ENCODE measurements around the gene OR6C6.

- TF ChIP-seq CTCF (tag by site-specific recombination; IDR thresholded peaks at IDR 0.05) (no peak), ATF2 (tag by site-specific recombination; IDR thresholded peaks at IDR 0.05; ENCODE audit: low read depth) (no peak), REST (tag by site-specific recombination; IDR thresholded peaks at IDR 0.05) (no peak), ZNF138 (tag by site-specific recombination; IDR thresholded peaks at IDR 0.05; ENCODE audit: borderline replicate concordance) (no peak), KLF9 (tag by site-specific recombination; IDR thresholded peaks at IDR 0.05; ENCODE audit: low read depth) (no peak), ZNF175 (tag by site-specific recombination; IDR thresholded peaks at IDR 0.05) (no peak), IKZF3 (tag by site-specific recombination; IDR thresholded peaks at IDR 0.05) (no peak), ZNF350 (tag by site-specific recombination; IDR thresholded peaks at IDR 0.05) (no peak), ZNF157 (tag by site-specific recombination; IDR thresholded peaks at IDR 0.05) (no peak), ZNF600 (tag by site-specific recombination; IDR thresholded peaks at IDR 0.05) (no peak)
Measured at GRCh38 chr12:55296469-55296868, at the start of gene OR6C6.

All from HEK293 (cell line).